Gastrocnemius medialis (tissue), 4 donors: ENCODE data around the gene TRIM7.

Source experiments
- CTCF ChIP-seq, 5 experiments: fragments of 450-650 bp in 3 of 5; fragments of 200-600 bp in 2 of 5; sonication (generic) in 2 of 5; IDR thresholded peaks in 4 of 5; conservative IDR thresholded peaks in 1 of 5; 1 replicate in 4 of 5; 2 replicates in 1 of 5; pipeline ENCODE4 v1.5.1; 2016 to 2019; ENCODE audit warnings: antibody characterized with exemption in 5 of 5, mild to moderate bottlenecking in 3 of 5, moderate library complexity in 3 of 5
- POLR2A ChIP-seq, 2 donors: fragments of 450-650 bp; IDR thresholded peaks; one replicate each; pipeline ENCODE4 v1.6.1; 2017; ENCODE audit warnings: antibody characterized with exemption in 2 of 2, mild to moderate bottlenecking in 2 of 2, moderate library complexity in 2 of 2

- TF ChIP-seq POLR2A (IDR thresholded peaks at IDR 0.05) (no peak), CTCF (IDR thresholded peaks at IDR 0.05 in 4 of 5, conservative IDR thresholded peaks at IDR 0.05 in 1 of 5) (no peak)
Observed at GRCh38 chr5:181234455-181235306, 29.7 kb upstream of the TRIM7 start.
